AG20443 (cell line): ENCODE results near the gene GORASP2.
A peak's percentile ranks its signal among the peaks of the same experiment; 100 is the strongest.
"Not testable (repeated sequence)": the region's sequence is repeated elsewhere in the genome, so short reads cannot be mapped to it uniquely, and the experiment has no call there.

Experiments used
- DNase-seq: peaks from one replicate; pipeline ENCODE4 v3.0.0; 2012; ENCODE audit warnings: low spot score, mixed read lengths

GORASP2 gene

GRCh38 chr2:170928824-170929685, at the start of gene GORASP2:
Gene GORASP2 (plus strand): TSS chr2:170929253. CDS start chr2:170929341, 88 bp downstream.
- DNase-seq = peak; percentile 99

GRCh38 chr2:170881840-170882239, 47.2 kb upstream of the GORASP2 start:
- DNase-seq = no peak

DNA sequence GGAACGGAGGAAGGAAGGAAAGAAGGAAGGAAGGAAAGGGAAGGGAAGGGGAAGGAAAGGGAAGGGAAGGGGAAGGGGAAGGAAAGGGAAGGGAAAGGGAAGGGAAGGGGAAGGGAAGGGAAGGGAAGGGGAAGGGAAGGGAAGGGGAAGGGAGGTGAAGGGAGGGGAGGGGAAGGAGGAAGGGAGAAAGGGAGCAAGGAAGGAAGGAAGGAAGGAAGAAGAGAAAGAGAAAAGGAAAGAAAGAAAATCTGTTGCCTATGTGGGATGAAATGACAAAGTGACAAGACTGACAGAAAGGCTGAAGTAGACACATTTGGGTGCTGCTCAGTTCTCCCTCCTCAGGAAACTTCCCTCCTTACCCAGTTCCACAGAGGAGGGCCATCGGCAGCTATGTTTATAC, 46.3 kb upstream of the GORASP2 start:
- DNase-seq = no peak

- no peak for DNase-seq
Measured at GRCh38 chr2:170883683-170884082, 45.4 kb upstream of the GORASP2 start.

DNA sequence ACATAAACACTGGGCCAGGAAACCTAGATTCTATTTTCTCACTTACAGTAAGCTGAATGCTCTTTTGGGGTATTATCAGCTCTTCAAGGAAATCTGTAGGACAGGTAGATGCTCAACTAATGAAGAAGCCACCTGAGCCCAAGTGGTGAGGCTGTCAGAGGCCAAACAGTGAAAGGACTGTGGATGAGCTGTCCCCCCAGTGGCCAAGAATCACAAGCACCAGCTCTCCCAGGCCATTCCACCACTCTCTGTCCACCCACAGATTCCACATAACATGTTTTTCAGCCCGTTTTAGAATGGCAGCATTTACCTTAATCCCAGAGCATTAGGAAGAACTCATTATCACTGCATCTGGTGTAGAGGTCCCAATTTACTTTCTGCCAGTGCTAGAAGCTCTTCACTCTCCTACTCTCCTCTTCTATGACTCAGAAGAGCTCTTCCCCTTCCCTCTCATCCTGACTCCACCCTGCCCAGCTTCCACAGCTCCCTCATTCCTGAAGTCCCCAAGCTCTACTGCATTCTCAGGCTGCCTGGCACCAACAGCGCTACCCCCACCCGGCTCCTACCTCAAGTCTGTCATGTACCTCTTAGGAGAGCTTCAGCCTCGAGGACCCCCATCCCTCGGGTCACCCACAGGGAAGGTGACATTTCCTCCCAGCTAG, 43.8 kb upstream of the GORASP2 start:
- peak; percentile 67 for DNase-seq

GRCh38 chr2:170886386-170886785, 42.7 kb upstream of the GORASP2 start:
- peak; percentile 50 for DNase-seq

- no peak for DNase-seq
Measured at GRCh38 chr2:170887496-170887895, 41.6 kb upstream of the GORASP2 start.

- no peak for DNase-seq
Measured at GRCh38 chr2:170887896-170888295, 41.2 kb upstream of the GORASP2 start.

GRCh38 chr2:170891893-170892292, 37.2 kb upstream of the GORASP2 start:
- no peak for DNase-seq

GRCh38 chr2:170892391-170892951, 36.6 kb upstream of the GORASP2 start:
- no peak for DNase-seq

- peak; percentile 49 for DNase-seq
Measured at GRCh38 chr2:170895023-170895757, 33.9 kb upstream of the GORASP2 start.

- no peak for DNase-seq
Measured at GRCh38 chr2:170896622-170897021, 32.4 kb upstream of the GORASP2 start.

- no peak for DNase-seq
Measured at GRCh38 chr2:170897108-170897507, 31.9 kb upstream of the GORASP2 start.

- no peak for DNase-seq
Measured at GRCh38 chr2:170905864-170906263, 23.2 kb upstream of the GORASP2 start.

DNA sequence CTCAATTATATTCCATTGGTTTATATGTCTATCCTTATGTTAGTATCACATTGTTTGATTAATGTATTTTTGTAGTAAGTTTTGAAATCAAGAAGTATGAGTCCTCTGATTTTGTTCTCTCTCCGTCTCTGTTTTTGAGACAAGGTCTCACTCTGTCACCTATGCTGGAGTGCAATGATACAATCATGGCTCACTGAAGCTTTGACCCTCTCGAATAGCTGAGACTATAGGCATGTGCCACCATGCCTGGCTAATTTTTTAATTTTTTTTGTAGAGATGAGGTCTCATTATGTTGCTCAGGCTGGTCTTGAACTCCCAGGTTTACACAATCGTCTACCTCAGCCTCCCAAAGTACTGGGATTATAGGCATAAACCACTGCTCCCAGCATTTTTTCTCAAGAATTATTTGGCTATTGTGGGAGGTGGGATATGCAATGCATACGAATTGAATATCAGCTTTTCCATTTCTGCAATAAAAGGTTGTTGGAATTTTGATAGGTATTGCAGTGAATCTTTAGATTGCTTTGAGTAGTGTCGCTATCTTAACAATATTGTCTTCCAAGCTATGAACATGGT, 17.7 kb upstream of the GORASP2 start:
- no peak for DNase-seq

GRCh38 chr2:170914994-170915666, 13.9 kb upstream of the GORASP2 start:
- DNase-seq = not testable (repeated sequence)

- DNase-seq = no peak
Measured at GRCh38 chr2:170917219-170917913, 11.7 kb upstream of the GORASP2 start.

DNA sequence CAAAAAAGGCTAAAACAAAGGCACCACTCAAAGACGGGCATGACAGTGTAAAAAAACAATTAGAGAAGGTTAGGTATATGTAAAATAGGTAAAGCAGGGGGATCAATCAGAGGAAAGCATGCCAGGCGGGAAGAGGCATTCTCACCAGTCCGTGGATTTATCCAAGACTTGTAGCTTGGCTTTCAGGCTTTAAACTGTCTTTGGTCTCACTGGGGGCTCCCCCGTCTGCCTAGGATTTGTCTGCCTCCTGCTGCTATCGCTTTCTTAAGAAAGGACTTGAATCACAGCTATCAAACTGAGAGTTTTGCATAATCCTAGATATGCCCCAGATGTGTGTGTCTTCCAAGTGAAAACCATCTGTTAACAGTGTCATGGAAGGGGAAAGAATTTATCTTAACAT, 11.1 kb upstream of the GORASP2 start:
- no peak for DNase-seq

- DNase-seq = not testable (repeated sequence)
Measured at GRCh38 chr2:170921873-170922272, 7.2 kb upstream of the GORASP2 start.

DNA sequence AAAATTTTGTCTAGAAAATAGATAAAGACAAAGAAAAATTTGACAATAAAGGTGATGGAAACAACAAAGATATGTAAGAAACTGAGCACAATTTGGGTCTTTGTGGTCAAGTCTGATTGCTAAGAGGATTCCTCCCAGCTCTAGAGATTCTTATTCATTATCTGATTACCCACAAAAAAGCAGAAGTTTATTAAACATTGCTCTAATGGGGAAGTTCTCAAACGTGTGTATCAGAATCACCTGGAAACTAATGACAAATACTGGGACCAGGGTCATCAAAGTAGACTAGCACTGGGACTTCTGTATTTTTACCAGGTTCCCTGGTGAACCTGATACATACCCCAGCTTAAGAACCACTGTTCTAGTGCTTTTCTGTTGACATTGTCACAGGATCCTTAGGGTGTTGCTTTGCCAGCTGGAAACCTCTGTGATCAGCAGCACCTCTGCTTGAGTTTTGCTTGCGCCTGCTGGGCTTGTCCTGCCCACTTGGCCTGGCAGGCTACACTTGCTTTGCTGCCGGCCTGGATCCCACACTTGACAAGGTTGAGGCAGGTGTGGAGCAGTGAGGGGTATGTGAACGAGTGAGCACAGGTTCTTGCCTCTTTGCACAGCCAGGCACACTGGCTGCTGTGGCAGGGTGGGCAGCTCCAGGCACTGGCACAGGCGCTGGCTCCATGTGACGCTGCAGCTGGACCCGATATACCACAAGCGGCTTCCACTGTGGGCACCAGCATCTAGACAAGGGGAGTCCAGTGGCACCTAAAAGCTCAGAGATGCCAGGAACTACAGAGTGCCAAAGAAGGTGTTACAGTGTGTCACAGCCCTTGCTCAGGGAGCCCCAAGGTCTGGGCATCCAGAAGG, 6.2 kb upstream of the GORASP2 start:
- DNase-seq = no peak
